Putamen (tissue), 1 donor: ENCODE measurements around the gene NDUFA8.

ENCODE experiments used
- DNase-seq: peaks from one replicate; pipeline ENCODE4 v3.0.0-alpha.2; 2016; ENCODE audit warnings: low spot score

NDUFA8 gene

DNA sequence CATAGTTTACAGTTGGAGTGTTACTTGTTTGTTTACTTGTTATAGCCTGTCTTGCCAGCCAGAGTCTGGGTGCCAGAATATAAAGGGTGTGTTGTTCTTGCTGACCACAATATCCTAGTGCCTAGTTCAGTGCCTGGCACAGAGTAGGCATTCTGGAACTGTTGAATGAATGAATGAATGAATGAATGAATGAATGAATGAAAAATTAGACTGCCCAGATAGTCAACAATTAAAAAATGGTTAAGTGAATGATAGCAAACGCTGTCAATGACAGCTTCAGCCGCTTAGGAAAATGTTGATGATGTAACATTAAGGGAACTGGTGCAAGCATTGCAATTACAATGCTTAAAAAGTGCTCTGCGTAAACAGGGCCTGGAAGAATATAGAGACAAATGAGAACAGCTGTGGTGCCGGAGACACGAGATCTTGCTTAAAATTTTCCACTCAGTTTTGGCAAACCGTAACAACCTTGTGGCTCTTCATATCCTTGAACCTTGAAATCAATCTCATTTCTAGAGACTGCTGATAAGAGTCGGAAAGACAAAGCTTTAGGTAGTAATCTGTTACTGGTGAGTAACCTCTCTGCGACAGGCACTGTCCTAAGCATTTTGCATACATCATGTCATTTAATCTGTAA, 61.8 kb downstream of the NDUFA8 start:
- DNase-seq = no peak

- no peak for DNase-seq
Measured at GRCh38 chr9:122096620-122097415, 62.8 kb downstream of the NDUFA8 start.

GRCh38 chr9:122095010-122095767, 64.4 kb downstream of the NDUFA8 start:
- no peak for DNase-seq
